HG02840 (cell line): ENCODE data around the gene SLC22A3.
"Not testable (repeated sequence)": the region's sequence is repeated elsewhere in the genome, so short reads cannot be mapped to it uniquely, and the experiment has no call there.

Source experiments
- ATAC-seq: cut with Tn5 transposase; IDR thresholded peaks from one replicate; pipeline ENCODE4 v1.9.1; 2021; ENCODE audit warnings: mild to moderate bottlenecking, moderate library complexity, moderate number of reproducible peaks; ENCODE audit not compliant: unreplicated experiment, low FRiP score

Gene SLC22A3, protein sequence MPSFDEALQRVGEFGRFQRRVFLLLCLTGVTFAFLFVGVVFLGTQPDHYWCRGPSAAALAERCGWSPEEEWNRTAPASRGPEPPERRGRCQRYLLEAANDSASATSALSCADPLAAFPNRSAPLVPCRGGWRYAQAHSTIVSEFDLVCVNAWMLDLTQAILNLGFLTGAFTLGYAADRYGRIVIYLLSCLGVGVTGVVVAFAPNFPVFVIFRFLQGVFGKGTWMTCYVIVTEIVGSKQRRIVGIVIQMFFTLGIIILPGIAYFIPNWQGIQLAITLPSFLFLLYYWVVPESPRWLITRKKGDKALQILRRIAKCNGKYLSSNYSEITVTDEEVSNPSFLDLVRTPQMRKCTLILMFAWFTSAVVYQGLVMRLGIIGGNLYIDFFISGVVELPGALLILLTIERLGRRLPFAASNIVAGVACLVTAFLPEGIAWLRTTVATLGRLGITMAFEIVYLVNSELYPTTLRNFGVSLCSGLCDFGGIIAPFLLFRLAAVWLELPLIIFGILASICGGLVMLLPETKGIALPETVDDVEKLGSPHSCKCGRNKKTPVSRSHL

DNA sequence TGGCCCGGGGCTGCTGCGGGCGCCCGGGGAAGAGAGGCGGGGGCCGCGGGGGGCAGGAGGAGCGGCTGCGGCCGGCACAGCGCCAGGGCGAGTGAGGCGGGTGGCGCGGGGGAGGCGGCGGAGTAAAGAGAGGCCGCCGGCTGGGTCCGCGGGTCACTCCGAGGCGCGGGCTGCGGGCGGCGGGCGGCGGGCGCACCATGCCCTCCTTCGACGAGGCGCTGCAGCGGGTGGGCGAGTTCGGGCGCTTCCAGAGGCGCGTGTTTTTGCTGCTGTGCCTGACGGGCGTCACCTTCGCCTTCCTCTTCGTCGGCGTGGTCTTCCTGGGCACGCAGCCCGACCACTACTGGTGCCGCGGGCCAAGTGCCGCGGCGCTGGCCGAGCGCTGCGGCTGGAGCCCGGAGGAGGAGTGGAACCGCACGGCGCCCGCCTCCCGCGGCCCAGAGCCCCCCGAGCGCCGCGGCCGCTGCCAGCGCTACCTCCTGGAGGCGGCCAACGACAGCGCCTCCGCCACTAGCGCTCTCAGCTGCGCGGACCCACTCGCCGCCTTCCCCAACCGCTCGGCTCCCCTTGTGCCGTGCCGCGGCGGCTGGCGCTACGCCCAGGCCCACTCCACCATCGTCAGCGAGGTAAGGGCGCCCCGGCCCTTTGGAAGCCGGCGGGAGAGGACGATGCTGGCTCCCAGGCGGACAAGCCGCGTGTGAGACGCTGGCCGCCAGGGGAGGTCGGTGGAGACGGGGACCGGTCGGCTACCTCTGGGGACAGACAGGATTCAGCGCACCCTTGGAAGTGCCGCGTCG, at the start of gene SLC22A3:
SLC22A3 (plus strand) TSS at position 156 of the 797 bp plus-strand sequence; CDS start at position 198, 42 bp downstream.
- ATAC-seq = no peak

- ATAC-seq = no peak
These were observed 48.6 kb upstream of the SLC22A3 start for GRCh38 chr6:160299559-160299958.

DNA sequence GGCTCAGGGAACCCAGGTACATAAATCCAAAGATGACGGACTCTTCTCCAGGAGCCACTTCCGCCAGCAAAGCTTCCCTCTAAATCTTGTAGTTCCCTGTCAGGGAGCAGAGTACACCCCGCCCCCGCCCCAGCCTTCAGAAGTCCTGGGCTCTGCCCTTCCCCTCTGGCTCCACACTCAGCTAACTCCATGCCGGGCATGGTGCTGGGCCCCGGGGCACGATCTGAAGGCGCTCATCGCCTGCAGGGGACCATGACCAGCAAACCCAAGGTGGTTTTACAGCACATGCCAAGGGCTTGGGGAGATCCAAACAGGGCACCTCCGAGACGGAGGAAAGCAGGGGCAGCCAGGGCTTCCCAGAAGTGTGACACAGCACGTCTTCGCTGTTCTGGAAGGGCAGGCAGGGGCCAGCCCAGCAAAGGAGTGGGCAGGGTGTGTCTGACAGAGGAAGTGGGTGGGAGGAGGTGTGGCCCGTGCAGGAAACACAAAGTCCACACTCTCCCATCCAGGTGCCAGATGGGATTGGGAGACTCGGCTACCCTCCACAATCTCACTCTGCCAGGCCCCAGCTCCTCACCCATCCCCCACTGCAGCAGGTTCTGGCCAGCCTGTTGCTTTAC, 48.0 kb upstream of the SLC22A3 start:
- no peak for ATAC-seq

DNA sequence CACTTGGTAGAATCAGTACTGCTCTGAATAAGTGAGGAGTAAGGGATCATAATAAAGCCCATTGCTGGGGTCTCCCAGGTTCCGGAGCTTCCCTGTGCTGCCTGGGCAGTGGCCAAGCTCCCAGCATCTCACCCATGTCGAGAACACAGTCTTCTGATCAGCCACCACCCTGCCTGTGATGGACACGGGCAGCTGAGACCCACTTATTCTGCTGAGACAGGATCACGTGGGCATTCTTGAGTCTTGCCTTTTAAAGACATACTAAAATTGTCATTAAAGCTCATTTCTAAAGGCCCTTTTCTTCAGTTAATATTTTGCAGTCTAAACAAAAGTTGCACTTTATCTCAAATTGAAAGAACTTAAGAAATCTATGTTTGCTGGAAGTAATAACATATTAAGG, 46.8 kb upstream of the SLC22A3 start:
- no peak for ATAC-seq

- not testable (repeated sequence) for ATAC-seq
These were observed 45.6 kb upstream of the SLC22A3 start for GRCh38 chr6:160302431-160303082.

DNA sequence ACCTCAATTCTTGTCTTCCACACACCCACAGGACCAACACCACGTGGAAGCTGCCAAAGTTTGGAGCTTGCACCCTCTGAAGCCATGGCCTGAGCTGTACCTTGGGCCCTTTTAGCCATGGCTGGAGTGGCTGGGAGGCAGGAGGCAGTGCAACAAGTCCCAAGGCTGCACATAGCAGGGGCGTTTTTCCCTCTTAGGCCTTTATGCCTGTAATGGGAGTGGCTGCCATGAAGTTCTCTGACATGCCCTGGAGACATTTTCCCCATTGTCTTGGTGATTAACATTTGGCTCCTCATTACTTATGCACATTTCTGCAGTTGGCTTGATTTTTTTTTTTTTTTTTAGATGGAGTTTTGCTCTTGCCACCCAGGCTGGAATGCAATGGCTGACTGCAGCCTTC, 44.4 kb upstream of the SLC22A3 start:
- ATAC-seq = no peak

DNA sequence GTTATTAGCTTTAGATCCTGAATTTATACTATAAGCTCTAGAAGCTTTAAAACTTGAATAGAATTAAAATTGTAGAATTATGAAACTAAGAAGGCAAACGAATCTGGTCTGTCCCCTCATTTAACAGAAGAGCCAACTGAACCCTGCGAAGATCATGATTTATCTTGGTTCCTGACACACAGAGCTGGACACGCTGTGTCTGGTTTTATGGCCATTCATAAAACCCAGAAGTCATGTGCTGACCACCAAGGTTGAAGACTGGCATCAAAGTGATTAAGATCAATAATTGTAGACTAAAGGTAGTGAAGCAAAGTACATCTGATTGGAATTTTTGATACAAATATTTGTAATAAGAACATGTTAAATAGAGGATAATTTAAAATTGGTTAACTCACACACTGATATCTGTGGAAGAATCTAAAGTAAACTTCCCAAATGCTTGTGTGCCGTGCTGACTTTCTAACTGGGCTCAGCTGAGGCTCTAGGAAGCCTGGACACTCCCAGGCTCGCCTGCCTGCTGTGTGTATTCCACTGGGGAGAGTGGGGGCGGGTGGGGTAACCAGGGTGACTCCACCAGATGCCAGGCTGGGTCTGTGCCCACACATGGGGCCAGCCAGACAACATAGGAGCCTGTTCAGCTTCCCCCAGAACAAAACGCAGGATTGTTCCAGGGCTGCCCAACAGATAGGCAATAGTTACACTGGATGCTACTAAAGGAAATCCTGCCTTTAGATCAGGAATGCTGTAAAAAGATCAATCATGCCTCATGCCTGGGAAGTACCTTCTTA, 42.1 kb upstream of the SLC22A3 start:
- no peak for ATAC-seq

GRCh38 chr6:160309718-160310117, 38.5 kb upstream of the SLC22A3 start:
- no peak for ATAC-seq

GRCh38 chr6:160312900-160313299, 35.3 kb upstream of the SLC22A3 start:
- no peak for ATAC-seq

- no peak for ATAC-seq
These were observed 32.9 kb upstream of the SLC22A3 start for GRCh38 chr6:160315310-160315709.

- ATAC-seq = no peak
These were observed 31.9 kb upstream of the SLC22A3 start for GRCh38 chr6:160316261-160316660.

DNA sequence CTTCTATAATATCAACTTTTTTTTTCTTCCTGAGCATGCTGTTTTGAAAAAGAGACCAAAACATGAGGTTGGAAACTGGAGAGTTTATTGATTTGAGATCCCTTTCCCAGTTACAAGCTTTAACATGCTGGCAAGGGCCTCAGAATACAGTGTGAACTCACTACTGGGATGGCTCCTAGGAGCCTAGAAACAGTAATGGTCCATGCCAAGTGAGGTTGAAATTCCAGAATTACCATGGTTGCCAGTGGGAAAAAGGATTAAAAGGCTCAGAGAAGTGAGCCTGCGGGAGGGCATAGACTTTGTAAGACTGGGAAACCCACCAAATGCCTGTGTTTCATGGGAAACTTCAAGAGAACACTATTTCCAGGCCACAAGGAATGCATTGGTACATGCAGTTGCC, 28.9 kb upstream of the SLC22A3 start:
- ATAC-seq = no peak

- ATAC-seq = no peak
These were observed 26.3 kb upstream of the SLC22A3 start for GRCh38 chr6:160321729-160322505.

- ATAC-seq = no peak
These were observed 20.2 kb upstream of the SLC22A3 start for GRCh38 chr6:160327981-160328380.

GRCh38 chr6:160328447-160328846, 19.7 kb upstream of the SLC22A3 start:
- no peak for ATAC-seq

DNA sequence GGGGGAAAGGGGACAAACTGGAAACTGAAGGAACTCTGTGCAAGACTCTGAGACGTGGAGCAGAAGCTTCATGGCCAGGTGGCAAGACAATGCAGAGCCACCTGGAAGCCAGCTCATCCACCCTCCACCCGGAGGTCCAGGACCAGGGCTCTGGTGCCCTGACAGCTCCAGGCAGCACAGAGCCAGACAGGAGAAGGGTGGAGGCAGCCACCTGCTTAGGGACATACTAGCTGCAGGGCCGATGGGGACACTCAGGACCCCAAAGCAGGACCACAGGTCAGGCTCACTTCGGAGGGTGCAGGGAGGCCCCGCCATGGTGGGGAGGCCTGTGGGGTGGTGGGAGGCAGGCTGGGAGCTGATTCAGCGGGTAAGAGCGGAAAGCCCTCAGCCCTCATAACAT, 19.0 kb upstream of the SLC22A3 start:
- ATAC-seq = no peak

DNA sequence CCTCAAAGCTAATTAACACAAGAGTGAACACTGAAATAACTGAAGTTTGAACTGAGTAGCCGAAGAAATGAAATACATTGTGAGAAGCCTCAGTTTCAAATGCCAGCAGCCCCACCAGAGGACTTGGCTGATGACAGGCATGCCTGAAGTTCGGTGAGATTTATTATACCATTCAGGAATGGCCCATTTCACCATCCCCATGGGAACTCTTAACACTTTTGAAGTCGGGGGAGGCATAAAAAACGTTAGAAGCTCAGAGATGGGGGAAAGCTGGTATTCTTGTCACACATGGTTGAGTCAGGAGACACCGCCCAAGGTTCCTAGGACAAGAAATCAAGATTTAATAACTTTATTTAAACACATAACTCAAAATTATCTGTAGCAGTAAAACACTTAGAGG, 17.6 kb upstream of the SLC22A3 start:
- ATAC-seq = no peak

- ATAC-seq = no peak
These were observed 17.0 kb upstream of the SLC22A3 start for GRCh38 chr6:160331204-160331603.

DNA sequence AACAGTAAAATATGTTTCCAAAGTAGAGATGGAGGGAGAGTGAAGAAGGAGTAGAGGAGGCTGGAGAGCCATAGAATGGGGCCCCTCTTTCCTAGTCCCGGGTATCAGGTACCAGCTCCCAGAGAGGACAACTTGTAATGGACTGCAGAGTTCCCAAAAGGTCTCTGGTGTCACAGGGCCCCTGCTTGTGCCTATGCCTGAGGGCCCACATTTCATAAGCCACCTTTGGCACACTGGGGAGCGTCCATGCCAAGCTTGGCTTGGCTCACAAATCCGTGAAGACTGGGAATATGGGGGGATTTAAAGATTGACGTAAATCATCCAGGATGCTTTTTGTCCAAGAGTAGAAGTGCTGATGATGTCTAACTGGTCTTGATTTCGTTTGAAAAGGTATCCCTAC, 16.4 kb upstream of the SLC22A3 start:
- ATAC-seq = no peak
